ENCODE measurements around the gene TXNDC8. TPM values are rescaled to one million over a fixed set of nuclear protein-coding genes. Genes with fewer than 3 reads are reported as not detected.

Gene TXNDC8
- total and polyA plus RNA-seq, 8 donors: not detected

DNA sequence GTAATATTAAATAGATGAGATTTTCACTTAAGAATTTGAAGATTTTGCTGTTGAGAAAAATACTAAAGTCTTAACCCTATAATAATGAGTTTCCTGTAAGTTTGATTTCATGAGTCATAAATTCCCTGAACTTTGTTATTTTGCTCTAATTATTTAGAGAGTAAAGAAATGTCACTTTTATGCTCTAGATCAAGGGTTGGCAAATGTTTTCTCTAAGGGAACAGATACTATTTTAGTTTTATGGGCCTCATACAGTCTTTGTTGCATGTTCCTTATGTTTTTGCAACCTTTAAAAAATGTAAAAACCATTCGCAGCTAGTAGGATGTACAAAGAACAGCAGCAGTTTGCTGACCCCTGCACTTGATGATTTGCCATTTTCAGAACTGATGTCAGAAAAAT, 480 bp upstream of the TXNDC8 start:
- no peak for DNase-seq
- no peak for FAIRE-seq
- WGBS, 2 donors: 67 to 84% methylated on average over 1 of the region's 1 CpG
- TF ChIP-seq, protein P1, sequence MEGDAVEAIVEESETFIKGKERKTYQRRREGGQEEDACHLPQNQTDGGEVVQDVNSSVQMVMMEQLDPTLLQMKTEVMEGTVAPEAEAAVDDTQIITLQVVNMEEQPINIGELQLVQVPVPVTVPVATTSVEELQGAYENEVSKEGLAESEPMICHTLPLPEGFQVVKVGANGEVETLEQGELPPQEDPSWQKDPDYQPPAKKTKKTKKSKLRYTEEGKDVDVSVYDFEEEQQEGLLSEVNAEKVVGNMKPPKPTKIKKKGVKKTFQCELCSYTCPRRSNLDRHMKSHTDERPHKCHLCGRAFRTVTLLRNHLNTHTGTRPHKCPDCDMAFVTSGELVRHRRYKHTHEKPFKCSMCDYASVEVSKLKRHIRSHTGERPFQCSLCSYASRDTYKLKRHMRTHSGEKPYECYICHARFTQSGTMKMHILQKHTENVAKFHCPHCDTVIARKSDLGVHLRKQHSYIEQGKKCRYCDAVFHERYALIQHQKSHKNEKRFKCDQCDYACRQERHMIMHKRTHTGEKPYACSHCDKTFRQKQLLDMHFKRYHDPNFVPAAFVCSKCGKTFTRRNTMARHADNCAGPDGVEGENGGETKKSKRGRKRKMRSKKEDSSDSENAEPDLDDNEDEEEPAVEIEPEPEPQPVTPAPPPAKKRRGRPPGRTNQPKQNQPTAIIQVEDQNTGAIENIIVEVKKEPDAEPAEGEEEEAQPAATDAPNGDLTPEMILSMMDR (IDR thresholded peaks at IDR 0.05): no peak
- H3K27me3 ChIP-seq: no peaks in the 10 kb centered on the region
- no peaks in the 10 kb centered on the region for H3K9me3 ChIP-seq
- no peaks in the 10 kb centered on the region for H3K36me3 ChIP-seq
- no peak overlapping the region for H3K4me3 ChIP-seq
- ATAC-seq: no peak
- H3K27ac ChIP-seq: no peak overlapping the region
- intact Hi-C loops (cut with DNase I): no loop called here
- no peaks in the 10 kb centered on the region for H3K4me1 ChIP-seq

DNA sequence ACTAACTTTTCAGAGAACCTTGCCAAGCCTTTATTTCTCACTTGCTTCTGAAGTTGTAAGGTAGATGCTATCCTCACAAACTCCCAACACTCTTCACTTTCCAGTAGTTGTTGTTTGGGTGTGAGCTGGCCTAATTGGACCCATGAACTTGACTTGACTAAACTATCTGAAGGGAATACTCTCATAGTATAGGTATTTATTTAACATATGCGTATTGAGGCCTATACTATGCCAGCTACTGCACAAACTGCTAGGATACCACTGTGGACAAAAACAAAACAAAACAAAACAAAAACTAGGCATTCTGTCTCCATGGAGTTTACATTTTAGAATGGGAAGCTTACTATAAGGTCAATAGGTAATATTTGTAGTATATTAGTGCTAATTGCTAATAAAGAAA, 1.3 kb downstream of the TXNDC8 start:
- no peak for FAIRE-seq
- TF ChIP-seq, protein P1 (IDR thresholded peaks at IDR 0.05): no peak
- 71 to 89% methylated on average over 1 of the region's 1 CpG for WGBS, 2 donors

DNA sequence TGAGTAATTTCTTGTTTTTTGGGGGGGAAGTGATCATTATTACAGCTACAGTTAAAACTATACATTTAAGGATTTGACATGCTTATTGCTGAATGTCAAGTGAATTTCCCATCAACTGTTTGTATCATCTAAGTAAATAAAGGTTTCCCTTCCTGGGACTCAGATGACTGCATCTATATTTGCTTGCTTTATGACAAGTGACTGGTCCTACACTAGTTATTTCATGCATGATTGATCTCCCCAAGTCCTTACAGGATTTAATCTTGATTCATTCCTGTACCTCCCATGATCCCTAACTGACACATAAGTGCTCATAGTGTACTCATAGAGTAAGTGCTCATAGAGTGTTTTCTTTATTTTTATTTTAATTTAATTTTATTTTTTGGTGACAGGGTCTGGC, 2.8 kb downstream of the TXNDC8 start:
- TF ChIP-seq, protein P1 (IDR thresholded peaks at IDR 0.05): no peak
- H3K36me3 ChIP-seq: no peaks in the 10 kb centered on the region
- no peaks in the 10 kb centered on the region for H3K27me3 ChIP-seq
- intact Hi-C loops (cut with DNase I): no loop called here
- no peak for ATAC-seq
- no peak overlapping the region for H3K4me3 ChIP-seq
- no peaks in the 10 kb centered on the region for H3K9me3 ChIP-seq
- no peaks in the 10 kb centered on the region for H3K4me1 ChIP-seq
- no peak overlapping the region for H3K27ac ChIP-seq
- DNase-seq: no peak
- no peak for FAIRE-seq

More for the DNA sequence above, 1.3 kb downstream of the TXNDC8 start:
- H3K4me3 ChIP-seq: no peak overlapping the region
- no peaks in the 10 kb centered on the region for H3K9me3 ChIP-seq
- H3K27ac ChIP-seq: no peak overlapping the region
- ATAC-seq: no peak
- intact Hi-C loops (cut with DNase I): no loop called here
- no peaks in the 10 kb centered on the region for H3K27me3 ChIP-seq
- no peak for DNase-seq
- no peaks in the 10 kb centered on the region for H3K36me3 ChIP-seq
- H3K4me1 ChIP-seq: no peaks in the 10 kb centered on the region

DNA sequence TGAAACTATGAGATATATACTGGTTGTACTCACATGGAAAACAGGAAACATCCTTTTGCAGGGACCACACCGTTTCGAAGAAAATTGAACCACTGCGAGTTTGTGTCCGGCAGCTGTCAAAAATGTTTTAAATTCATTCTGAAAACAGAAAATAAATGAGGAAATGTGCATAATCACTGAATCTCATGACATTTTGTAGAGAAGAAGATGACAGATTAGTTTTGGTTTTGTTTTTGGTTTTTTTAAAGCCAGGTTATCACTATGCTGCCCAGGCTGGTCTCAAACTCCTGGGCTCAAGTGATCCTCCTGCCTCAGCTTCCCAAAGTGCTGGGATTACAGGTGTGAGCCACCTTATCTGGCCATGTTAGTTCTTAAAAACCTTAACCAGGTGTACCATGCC, 3.5 kb downstream of the TXNDC8 start:
- no peaks in the 10 kb centered on the region for H3K9me3 ChIP-seq
- TF ChIP-seq, protein P1 (IDR thresholded peaks at IDR 0.05): no peak
- DNase-seq: no peak
- no peaks in the 10 kb centered on the region for H3K36me3 ChIP-seq
- intact Hi-C loops (cut with DNase I): no loop called here
- ATAC-seq: no peak
- FAIRE-seq: no peak
- no peak overlapping the region for H3K27ac ChIP-seq
- no peaks in the 10 kb centered on the region for H3K4me1 ChIP-seq
- H3K4me3 ChIP-seq: no peak overlapping the region
- 83 to 85% methylated on average over 4 of the region's 4 CpGs for WGBS, 2 donors
- H3K27me3 ChIP-seq: no peaks in the 10 kb centered on the region

DNA sequence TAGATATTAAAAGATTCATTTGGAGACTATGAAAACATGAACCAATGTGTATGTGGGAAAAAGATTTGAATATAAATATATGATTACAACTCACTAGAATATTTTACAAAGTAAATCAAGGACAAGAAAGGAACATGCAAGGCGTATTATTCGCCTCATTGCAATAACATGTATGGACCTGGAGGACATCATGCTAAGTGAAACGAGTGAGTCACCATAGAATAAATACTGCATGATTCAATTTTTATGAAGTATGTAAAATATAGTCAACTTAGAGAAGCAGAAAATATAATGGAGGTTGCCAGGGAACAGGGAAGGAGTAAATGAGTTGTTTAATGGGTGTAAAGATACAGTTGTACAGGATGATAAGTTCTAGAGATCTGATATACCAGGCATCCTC, 4.9 kb downstream of the TXNDC8 start:
- intact Hi-C loops (cut with DNase I): no loop called here
- Histone ChIP-seq H3K27me3 (no peaks in the 10 kb centered on the region), H3K36me3 (no peaks in the 10 kb centered on the region), H3K9me3 (no peaks in the 10 kb centered on the region), H3K4me1 (no peaks in the 10 kb centered on the region), H3K27ac (no peak overlapping the region), H3K4me3 (no peak overlapping the region)
- no peak for DNase-seq
- FAIRE-seq: peak; percentile 64
- ATAC-seq: no peak
- TF ChIP-seq, protein P1 (IDR thresholded peaks at IDR 0.05): no peak
- WGBS, 2 donors: 72 to 88% methylated on average over 3 of the region's 3 CpGs
